ENCODE results near the gene ZMIZ1. TPM values are rescaled to one million over a fixed set of nuclear protein-coding genes. Genes with fewer than 3 reads are reported as not detected.

The ZMIZ1 gene
- polyA plus RNA-seq, 1 donor from 2014 or later: 26.8 TPM

GRCh38 chr10:79046741-79047583 is 21.8 kb upstream of the ZMIZ1 start:
- Histone ChIP-seq H4K20me1 (ENCODE audit: insufficient read depth) (no peaks in the 10 kb centered on the region), H3K9ac (ENCODE audit: low read length) (no peak overlapping the region), H3F3A (ENCODE audit: insufficient read depth, low read length, poor library complexity, severe bottlenecking) (no peaks in the 10 kb centered on the region), H3K4me3 (ENCODE audit: low read length) (no peak overlapping the region), H3K79me2 (replicated peaks; ENCODE audit: insufficient read depth, low read length) (no peaks in the 10 kb centered on the region), H3K27ac (ENCODE audit: low read length) (no peak overlapping the region), H3K9me3 (ENCODE audit: low read length) (no peaks in the 10 kb centered on the region), H3K36me3 (ENCODE audit: insufficient read depth, low read length) (no peaks in the 10 kb centered on the region), H3K27me3 (ENCODE audit: insufficient read depth, low read depth, low read length) (no peaks in the 10 kb centered on the region), H2AFZ (ENCODE audit: low read depth, low read length) (no peak overlapping the region), H3K9me2 (ENCODE audit: insufficient read depth, low read length) (no peaks in the 10 kb centered on the region), H3K4me2 (ENCODE audit: low read length) (no peak overlapping the region)
- TF ChIP-seq MXI1 (conservative IDR thresholded peaks at IDR 0.05; ENCODE audit: poor library complexity, severe bottlenecking) (no peak), EZH2 (IDR thresholded peaks at IDR 0.05; ENCODE audit: borderline replicate concordance, insufficient read depth, low read length, poor library complexity, severe bottlenecking) (no peak), CTCF (IDR thresholded peaks at IDR 0.05; ENCODE audit: poor library complexity, severe bottlenecking) (no peak), SMC3 (conservative IDR thresholded peaks at IDR 0.05; ENCODE audit: poor library complexity) (no peak)

- Histone ChIP-seq H3K27ac (ENCODE audit: low read length) (no peak overlapping the region), H3K27me3 (ENCODE audit: insufficient read depth, low read depth, low read length) (no peaks in the 10 kb centered on the region)
These were observed 21.2 kb upstream of the ZMIZ1 start for GRCh38 chr10:79047584-79047874.

More at GRCh38 chr10:79047584-79047874, 21.2 kb upstream of the ZMIZ1 start:
- Histone ChIP-seq H3K9me2 (ENCODE audit: insufficient read depth, low read length) (no peaks in the 10 kb centered on the region), H3F3A (ENCODE audit: insufficient read depth, low read length, poor library complexity, severe bottlenecking) (no peaks in the 10 kb centered on the region), H3K9ac (ENCODE audit: low read length) (no peak overlapping the region), H3K4me2 (ENCODE audit: low read length) (no peak overlapping the region), H2AFZ (ENCODE audit: low read depth, low read length) (no peak overlapping the region), H4K20me1 (ENCODE audit: insufficient read depth) (no peaks in the 10 kb centered on the region), H3K79me2 (replicated peaks; ENCODE audit: insufficient read depth, low read length) (no peaks in the 10 kb centered on the region), H3K4me3 (ENCODE audit: low read length) (no peak overlapping the region), H3K9me3 (ENCODE audit: low read length) (no peaks in the 10 kb centered on the region), H3K36me3 (ENCODE audit: insufficient read depth, low read length) (no peaks in the 10 kb centered on the region)
- TF ChIP-seq MXI1 (conservative IDR thresholded peaks at IDR 0.05; ENCODE audit: poor library complexity, severe bottlenecking) (no peak), TAF1 (IDR thresholded peaks at IDR 0.05; ENCODE audit: low read depth) (no peak), RAD21 (conservative IDR thresholded peaks at IDR 0.05) (no peak), POLR2AphosphoS5 (IDR thresholded peaks at IDR 0.05) (no peak), EZH2 (IDR thresholded peaks at IDR 0.05; ENCODE audit: borderline replicate concordance, insufficient read depth, low read length, poor library complexity, severe bottlenecking) (no peak), SMC3 (conservative IDR thresholded peaks at IDR 0.05; ENCODE audit: poor library complexity) (no peak), CTCF (IDR thresholded peaks at IDR 0.05; ENCODE audit: poor library complexity, severe bottlenecking) (no peak), EP300 (conservative IDR thresholded peaks at IDR 0.05; ENCODE audit: poor library complexity, severe bottlenecking) (no peak)
